ENCODE data around the gene MYMX.

The MYMX gene

DNA sequence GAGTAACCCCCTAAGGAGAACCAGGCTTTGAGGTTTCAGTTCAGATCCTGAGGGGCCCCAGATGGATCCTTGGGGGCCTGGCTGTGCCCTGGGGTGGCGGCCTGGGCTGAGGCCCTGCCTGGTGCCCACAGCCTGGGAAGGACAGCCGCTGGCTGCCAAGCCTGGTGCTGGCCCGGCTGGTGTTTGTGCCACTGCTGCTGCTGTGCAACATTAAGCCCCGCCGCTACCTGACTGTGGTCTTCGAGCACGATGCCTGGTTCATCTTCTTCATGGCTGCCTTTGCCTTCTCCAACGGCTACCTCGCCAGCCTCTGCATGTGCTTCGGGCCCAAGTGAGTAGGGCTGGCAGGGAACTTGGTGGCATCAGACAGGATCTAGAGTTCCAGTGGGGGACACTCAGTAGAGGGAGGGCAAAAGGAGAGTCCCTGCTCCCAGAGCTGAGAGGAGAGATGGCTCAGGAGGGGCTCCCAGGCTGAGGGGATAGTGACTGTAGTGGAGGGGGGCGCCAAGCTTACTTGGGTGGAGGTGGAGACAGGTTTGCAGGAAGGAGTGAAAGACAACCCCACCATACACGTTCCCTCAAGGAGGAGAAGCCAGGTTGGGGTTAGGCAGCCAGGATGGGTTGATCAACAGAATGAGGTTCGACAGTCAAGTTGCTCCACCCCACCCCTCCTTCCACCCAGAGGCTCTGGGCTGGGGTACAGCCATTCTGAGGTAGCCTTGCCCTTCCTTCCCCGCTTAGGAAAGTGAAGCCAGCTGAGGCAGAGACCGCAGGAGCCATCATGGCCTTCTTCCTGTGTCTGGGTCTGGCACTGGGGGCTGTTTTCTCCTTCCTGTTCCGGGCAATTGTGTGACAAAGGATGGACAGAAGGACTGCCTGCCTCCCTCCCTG is 16.2 kb downstream of the MYMX start:
- DNase-seq (ENCODE audit: low read depth) = no peak

DNA sequence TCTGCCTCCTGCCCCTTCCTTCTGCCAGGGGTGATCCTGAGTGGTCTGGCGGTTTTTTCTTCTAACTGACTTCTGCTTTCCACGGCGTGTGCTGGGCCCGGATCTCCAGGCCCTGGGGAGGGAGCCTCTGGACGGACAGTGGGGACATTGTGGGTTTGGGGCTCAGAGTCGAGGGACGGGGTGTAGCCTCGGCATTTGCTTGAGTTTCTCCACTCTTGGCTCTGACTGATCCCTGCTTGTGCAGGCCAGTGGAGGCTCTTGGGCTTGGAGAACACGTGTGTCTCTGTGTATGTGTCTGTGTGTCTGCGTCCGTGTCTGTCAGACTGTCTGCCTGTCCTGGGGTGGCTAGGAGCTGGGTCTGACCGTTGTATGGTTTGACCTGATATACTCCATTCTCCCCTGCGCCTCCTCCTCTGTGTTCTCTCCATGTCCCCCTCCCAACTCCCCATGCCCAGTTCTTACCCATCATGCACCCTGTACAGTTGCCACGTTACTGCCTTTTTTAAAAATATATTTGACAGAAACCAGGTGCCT is 16.9 kb downstream of the MYMX start:
- DNase-seq (ENCODE audit: low read depth) = no peak

DNA sequence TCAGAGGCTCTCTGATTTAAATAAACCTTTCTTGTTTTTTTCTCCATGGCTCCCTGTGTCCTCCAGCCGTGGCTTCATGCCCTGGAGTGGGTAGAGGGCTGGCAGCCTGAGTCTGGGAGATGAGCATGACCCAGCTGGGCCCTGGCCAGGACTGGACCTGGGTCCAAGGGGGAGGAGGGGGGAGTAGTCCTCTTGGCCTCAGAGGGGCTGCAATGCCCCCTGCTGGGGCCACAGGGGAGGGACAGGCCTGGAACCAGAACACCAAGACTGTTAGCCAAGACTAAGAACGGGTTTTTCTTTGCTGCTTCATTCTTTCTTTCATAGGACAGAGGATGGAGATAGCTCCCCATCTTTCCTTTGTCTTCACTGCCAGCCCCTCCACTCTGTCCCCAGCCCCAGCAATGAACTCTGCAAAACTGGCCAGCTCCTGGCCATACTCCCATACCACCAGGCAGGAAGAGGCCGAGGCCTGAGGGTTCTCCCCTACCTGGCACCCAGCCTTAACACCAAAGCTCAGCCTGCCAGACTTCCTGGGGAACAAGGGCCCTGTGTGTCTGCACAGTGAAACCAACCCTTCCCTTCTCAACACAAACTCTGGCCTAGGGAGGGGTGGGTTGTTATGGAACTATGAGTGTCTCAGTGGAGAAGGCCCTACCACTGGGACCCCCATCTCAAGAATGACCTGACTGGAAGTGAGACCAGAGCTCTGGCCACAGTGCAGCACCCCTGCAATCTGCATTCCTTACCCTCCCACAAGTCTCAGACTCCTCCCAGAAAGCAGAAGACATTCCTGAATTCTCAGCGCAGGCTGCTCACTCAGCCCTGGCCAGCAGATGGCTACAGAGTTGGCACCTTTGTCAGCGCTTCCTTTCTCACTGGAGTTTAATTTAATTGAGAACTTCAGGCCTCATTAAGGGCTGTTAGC is 17.6 kb downstream of the MYMX start:
- peak; percentile 80 for DNase-seq (ENCODE audit: low read depth)

- no peak for DNase-seq (ENCODE audit: low read depth)
Measured at GRCh38 chr6:44235269-44235668, 18.5 kb downstream of the MYMX start.

DNA sequence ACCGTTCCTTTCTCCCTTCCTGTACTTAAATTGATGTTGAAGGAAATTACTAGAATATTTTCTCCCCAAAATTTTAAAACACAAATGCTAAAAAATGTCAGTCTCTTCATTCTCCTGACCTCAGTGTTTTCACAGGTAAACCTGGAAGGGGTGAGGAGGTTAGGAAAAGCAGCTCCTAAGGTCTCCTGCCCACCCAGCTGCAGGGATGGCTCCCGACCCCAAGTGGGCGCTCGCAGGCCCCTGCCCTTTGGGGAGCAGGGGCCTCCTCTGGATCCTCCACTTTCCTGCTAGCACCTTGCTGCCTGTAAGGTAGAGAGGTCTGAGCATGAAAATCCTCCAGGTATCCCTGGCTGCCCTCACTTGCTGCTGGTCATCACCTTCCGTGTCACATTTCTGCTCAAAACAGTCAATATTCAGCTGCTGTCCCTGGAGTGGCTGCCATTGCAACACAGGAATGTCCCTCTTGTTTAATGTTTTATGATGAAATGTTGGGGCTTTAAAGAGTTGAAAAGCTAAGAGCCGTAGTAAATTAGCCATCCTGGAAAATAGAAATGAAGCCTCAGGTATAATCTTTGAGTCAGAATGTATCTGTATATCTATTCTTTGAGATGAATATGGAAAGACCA is 19.3 kb downstream of the MYMX start:
- DNase-seq (ENCODE audit: low read depth) = no peak

- DNase-seq (ENCODE audit: low read depth) = peak; percentile 93
Measured at GRCh38 chr6:44237021-44237812, 20.5 kb downstream of the MYMX start.

GRCh38 chr6:44237813-44238433 is 21.2 kb downstream of the MYMX start:
- peak; percentile 57 for DNase-seq (ENCODE audit: low read depth)

- DNase-seq (ENCODE audit: low read depth) = no peak
Measured at GRCh38 chr6:44238687-44239350, 22.1 kb downstream of the MYMX start.

DNA sequence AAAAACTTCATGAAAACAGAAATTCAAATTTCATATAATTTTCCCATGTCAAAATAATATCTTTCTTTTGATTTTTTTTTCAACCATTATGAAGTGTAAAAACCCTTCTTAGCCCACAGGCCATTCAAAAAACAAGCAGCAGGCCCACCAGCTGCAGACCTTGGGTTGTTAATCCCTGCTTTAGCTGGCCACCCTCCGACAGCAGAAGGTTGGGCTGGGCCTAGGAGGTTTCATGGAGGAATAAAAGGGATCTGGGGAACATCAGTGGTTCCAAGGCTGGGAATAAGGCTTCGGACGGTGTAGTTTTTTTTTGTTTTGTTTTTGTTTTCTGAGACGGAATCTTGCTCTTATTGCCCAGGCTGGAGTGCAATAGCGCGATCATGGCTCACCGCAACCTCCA is 26.6 kb downstream of the MYMX start:
- no peak for DNase-seq (ENCODE audit: low read depth)

- no peak for DNase-seq (ENCODE audit: low read depth)
Measured at GRCh38 chr6:44245391-44245911, 28.7 kb downstream of the MYMX start.

DNA sequence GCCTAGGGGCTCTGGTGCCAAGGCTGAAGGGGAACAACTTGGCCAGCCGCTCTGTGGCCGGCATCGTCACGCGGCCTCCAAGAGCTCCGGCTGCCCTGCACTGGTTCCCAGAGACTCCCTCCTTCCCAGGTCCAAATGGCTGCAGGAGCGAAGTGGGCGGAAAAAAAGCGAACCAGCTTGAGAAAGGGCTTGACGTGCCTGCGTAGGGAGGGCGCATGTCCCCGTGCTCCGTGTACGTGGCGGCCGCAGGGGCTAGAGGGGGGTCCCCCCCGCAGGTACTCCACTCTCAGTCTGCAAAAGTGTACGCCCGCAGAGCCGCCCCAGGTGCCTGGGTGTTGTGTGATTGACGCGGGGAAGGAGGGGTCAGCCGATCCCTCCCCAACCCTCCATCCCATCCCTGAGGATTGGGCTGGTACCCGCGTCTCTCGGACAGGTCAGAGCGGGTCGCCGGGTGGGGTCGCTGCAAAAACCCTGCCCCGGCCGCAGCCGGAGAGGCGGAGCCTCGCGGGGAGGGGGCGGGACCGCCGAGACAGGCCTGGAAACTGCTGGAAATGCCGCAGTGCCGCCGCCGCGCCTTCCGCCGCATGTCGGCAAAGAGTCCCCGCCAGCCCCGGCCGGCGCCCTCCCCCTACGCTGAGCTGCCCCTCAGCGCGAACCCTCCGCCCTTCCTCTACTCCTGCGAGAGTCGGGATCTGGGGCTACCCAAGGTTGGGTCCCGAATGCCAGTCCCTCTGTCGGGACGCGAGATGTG is 29.4 kb downstream of the MYMX start:
- peak; percentile 86 for DNase-seq (ENCODE audit: low read depth)

DNA sequence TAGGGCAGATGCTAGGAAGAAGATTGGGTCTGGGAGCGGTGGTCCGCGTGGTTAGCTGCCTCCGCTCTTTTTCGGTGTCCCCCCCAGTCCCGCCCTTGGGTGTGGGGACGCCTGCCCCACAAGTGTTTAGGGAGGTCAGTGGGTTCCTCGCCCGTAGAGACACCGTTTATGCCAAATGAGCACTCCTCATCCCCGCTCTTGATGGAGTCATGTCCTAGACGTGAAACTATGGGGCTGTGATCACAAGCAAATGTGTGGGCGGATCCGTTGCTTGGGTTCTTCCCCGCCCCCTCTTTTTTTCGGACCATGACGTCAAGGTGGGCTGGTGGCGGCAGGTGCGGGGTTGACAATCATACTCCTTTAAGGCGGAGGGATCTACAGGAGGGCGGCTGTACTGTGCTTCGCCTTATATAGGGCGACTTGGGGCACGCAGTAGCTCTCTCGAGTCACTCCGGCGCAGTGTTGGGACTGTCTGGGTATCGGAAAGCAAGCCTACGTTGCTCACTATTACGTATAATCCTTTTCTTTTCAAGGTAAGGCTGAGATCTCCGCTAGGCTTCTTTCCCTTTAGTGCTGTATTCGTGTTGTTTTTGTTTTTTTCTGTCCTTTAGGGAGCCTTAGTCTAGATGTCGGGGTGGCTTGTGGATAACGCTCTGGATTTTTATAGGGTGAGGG is 30.1 kb downstream of the MYMX start, which contains the start of gene HSP90AB1:
Gene HSP90AB1, plus strand, starts transcription at position 439 of the 675 bp plus-strand sequence. CDS start 1,529 bp downstream, outside the sequence.
- DNase-seq (ENCODE audit: low read depth) = peak; percentile 99

- peak; percentile 55 for DNase-seq (ENCODE audit: low read depth)
Measured at GRCh38 chr6:44247338-44248302, 30.9 kb downstream of the MYMX start.

GRCh38 chr6:44248579-44248978 is 31.9 kb downstream of the MYMX start:
- no peak for DNase-seq (ENCODE audit: low read depth)

DNA sequence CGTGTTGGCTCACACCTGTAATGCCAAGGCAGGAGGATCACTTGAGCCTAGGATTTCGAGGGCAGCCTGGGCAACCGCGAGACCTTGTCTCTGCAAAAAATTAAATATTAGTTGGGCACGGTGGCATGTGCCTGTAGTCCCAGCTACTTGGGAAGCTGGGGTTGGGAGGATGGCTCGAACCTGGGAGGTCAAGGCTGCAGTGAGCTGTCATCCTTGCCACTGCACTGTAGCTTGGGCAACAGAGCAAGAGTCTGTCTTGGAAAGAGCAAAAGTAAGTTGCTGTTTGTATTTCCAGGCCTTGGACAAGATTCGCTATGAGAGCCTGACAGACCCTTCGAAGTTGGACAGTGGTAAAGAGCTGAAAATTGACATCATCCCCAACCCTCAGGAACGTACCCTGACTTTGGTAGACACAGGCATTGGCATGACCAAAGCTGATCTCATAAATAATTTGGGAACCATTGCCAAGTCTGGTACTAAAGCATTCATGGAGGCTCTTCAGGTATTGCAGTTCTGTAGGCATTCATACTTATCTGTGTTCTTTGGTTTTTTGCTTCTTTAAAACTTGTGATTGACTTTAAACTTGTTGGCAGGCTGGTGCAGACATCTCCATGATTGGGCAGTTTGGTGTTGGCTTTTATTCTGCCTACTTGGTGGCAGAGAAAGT is 32.5 kb downstream of the MYMX start:
- DNase-seq (ENCODE audit: low read depth) = no peak

DNA sequence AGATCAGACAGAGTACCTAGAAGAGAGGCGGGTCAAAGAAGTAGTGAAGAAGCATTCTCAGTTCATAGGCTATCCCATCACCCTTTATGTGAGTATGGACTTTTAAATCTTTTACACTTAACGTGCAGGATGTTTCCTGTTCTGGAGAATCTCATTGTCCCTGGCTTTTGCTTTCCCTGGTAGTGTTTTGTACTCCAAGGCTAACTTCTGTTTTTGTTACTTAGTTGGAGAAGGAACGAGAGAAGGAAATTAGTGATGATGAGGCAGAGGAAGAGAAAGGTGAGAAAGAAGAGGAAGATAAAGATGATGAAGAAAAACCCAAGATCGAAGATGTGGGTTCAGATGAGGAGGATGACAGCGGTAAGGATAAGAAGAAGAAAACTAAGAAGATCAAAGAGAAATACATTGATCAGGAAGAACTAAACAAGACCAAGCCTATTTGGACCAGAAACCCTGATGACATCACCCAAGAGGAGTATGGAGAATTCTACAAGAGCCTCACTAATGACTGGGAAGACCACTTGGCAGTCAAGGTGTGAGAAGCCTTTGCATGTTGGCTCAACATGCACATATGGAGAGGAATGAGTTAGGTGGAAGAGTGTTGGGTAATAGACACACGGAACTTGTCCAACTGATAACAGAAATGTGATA is 33.5 kb downstream of the MYMX start:
- DNase-seq (ENCODE audit: low read depth) = no peak
